GM21576 (cell line): ENCODE data around the gene SEZ6L2.
"Not testable (repeated sequence)": the region's sequence is repeated elsewhere in the genome, so short reads cannot be mapped to it uniquely, and the experiment has no call there.

Experiments
- ATAC-seq: cut with Tn5 transposase; IDR thresholded peaks from one replicate; pipeline ENCODE4 v1.9.1; 2021; ENCODE audit warnings: mild to moderate bottlenecking, moderate library complexity; ENCODE audit not compliant: unreplicated experiment

Gene SEZ6L2

DNA sequence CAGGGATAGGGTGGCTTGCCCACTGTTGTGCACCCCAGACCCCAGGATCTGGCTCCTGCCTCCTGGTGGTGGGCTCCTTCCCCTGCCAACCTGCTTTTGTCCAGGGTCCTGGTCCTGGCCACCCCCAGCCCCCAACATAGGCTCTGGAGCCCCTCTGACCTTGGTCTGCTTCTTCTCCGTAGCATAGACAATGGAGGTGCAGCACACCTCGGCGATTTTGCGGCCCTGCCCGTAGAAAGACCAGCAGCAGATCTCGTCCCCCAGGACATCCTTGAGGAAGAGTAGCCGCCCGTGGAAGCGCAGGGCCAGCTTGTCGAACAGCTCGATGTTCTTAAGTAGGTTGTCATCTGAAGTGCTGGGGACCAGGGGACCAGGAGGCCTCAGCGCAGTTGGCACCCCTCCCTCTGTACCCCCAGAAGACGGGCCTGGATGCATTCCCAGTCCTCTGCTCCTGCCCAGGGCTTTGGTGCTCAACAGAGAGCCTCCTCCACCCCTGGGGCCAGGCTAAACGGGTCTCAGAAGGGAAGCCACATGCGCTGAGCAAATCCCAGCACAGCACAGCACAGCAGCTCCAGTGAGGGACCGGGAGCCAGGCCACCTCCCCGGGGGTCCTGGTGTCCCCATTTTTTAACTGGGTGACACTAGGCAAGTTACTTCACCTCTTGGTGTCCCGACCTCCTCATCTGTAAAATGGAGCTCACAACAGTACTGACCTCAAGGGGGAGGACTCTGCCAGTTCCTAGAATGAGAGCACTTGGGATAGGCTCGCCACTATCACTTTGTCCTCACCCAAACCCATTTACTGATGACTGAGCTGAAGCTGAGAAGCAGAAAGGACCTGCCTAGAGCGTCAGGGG, 11.7 kb upstream of the SEZ6L2 start:
- no peak for ATAC-seq

DNA sequence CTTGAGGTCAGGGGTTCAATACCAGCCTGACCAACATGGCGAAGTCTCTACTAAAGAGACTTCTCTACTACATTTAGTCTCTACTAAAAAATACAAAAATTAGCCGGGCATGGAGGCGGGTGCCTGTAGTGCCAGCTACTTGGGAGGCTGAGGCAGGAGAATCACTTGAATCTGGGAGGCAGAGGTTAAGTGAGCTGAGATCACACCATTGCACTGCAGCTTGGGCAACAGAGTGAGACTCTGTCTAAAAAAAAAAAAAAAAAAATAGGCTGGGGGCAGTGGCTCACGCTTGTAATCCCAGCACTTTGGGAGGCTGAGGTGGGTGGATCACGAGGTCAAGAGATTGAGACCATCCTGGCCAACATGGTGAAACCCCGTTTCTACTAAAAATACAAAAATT, 10.5 kb upstream of the SEZ6L2 start:
- not testable (repeated sequence) for ATAC-seq

GRCh38 chr16:29909391-29909790, 10.0 kb upstream of the SEZ6L2 start:
- no peak for ATAC-seq

GRCh38 chr16:29908719-29909220, 9.4 kb upstream of the SEZ6L2 start:
- ATAC-seq, result no peak

GRCh38 chr16:29907973-29908372, 8.6 kb upstream of the SEZ6L2 start:
- no peak for ATAC-seq

GRCh38 chr16:29906520-29907244, 7.3 kb upstream of the SEZ6L2 start:
- no peak for ATAC-seq

DNA sequence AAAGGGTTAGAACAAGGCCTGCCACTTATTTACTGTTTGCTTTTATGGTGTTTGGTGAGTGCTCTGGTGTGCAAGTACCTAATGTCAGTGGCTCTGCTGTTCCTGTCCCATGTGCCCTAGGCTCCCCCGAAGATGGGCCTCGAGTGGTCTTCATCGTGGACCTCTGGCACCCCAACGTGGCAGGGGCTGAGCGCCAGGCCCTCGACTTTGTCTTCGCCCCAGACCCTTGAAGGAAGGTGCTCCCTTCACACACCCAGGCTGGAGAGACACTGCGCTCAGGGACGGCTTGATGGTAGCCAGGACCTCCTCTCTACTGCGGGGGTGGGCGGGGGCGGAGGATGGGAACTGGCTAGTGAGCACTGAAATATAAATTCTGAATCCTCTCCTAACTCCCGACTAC, 6.3 kb upstream of the SEZ6L2 start:
- ATAC-seq, result no peak

- ATAC-seq, result no peak
Observed at GRCh38 chr16:29904947-29905346, 5.6 kb upstream of the SEZ6L2 start.

DNA sequence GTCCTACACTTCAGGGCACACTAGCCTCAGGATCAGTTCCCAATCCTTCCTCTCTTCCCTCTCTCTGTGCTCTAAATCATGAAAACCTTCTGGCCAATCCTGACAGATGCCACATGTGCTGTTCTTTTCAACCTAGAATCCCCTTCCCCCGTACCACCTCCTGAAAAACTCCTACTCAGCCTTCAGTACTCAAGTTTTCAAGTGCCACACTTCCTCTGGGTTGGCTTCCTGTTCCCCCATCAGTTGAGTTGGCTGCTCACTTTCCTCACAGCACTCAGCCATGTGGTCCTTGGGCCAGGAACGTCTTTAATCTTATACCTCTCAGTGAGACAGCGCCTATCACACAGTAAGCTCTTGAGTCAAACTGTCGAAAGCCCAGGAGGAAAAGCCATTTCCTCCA, 4.2 kb upstream of the SEZ6L2 start:
- no peak for ATAC-seq

- no peak for ATAC-seq
Observed at GRCh38 chr16:29901607-29901945, 2.2 kb upstream of the SEZ6L2 start.

DNA sequence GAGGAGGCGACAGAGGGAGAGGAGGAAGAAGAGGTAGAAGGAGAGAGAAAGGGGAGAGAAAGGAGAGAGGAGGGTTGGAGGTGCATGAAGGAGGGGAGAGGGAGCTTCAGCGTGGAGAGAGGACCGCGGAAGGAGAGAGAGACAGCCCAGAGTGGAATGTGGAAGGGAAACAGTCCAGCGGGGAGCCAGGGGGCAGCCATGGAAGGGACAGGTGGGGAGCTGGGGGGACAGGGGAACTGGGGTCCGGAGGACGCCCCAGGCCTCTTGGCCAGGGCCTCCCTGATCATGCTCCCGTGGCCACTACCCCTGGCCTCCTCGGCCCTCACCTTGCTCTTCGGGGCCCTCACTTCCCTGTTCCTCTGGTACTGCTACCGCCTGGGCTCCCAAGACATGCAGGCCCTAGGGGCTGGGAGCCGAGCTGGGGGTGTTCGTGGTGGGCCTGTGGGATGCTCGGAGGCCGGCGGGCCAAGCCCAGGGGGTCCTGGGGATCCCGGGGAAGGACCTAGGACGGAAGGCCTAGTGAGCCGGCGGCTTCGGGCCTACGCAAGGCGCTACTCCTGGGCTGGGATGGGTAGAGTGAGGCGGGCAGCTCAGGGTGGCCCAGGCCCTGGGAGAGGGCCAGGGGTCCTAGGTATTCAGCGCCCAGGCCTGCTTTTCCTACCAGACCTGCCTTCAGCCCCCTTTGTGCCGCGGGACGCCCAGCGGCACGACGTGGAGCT, 1.7 kb upstream of the SEZ6L2 start:
- no peak for ATAC-seq

DNA sequence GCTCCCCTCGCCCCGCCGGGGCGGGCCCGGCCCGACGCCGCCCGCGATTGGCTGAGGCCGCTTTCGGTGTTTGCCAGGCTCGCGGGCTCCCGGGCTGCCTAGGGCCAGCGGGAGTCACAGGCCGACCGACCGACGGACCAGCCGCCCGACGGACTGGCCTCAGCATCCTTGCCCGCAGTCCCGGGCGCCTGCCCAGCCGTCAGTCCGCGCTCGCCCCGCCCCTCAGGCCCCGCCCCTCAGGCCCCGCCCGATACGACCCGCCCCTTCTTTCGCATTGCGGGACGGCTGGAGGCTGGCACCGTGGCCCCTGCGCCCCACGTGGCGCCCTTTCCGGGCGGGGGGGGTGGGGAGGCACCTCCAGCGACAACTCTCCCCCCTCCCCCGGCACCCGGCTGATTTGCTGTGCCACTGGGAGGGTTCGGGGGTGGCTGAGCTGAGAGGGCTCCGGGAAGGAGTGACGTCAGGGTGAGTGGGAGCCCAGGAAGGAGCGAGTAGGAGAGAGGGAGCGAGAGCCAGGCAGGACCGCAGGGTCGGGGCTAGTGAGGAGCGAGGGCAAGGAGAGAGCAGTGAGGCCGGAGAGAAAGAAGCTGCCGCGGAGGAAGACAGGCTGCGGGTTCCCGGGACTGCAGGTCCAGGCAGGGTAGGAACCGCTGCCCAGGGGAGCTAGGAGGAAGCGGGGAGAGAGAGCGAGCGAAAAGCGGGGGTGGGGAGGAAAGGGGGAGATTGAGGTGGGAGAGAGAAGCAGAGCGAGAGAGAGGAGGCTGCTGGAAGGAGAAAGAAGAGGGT, 945 bp upstream of the SEZ6L2 start, which contains the start of gene ASPHD1:
Gene ASPHD1, plus strand, starts transcription at position 387 of the 786 bp plus-strand sequence. CDS start 484 bp downstream, outside the sequence.
- peak; percentile 52 for ATAC-seq

DNA sequence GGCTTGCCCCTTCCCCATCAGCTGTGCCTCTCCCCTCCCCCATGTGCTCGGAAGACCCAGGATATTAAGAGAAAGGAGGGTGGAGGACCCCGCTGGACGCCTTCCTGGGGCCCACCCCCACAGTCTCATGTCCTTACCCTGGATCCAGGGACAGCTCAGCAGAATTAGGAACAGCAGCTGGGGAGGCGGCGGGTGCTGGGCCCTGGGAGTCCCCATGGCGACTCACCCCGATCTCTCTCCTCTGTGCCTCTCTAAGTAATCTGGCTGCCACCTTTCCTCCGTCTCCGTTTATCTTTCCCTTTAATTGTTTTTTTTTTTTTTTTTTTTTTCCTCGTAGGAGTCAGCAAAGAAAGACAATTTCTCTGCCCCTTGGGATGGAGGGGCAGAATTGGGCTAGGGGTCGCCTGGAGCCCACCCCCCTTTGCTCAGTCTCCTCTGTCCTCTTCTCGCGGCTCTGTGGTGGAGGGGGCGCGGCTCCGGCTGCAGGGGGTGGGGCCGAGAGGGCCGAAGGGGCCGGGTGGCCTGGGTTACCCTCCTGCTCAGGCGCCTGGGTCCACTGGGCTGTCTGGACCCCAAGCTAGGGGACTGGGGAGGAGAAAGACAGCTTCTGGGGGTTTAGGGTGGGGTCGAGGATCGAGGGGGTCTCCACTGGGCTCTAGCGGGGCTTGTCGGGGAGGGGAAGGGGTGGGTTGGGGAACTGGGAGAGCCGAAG, 390 bp downstream of the SEZ6L2 start:
- ATAC-seq, result no peak

- no peak for ATAC-seq
Observed at GRCh38 chr16:29898135-29898803, 1.1 kb downstream of the SEZ6L2 start.

DNA sequence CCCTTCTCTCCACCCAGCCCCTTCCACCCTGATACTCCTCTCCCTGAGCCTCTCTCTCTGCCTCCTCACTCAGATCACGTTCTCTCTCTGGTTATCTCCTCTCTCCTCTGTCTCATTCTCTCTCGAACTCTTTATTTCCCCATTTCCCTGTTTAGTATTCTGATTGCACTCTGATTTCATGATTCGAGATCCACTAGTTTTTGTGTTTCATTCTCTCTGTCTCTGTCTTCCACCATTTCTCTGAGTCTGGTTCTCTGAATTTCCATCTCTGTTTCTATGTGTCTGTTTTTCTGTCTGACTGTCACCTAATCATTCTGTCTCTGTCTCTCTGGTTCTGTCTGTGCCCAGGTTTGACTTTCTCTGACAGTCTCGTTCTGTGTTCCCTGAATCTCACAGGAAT, 2.0 kb downstream of the SEZ6L2 start:
- no peak for ATAC-seq

DNA sequence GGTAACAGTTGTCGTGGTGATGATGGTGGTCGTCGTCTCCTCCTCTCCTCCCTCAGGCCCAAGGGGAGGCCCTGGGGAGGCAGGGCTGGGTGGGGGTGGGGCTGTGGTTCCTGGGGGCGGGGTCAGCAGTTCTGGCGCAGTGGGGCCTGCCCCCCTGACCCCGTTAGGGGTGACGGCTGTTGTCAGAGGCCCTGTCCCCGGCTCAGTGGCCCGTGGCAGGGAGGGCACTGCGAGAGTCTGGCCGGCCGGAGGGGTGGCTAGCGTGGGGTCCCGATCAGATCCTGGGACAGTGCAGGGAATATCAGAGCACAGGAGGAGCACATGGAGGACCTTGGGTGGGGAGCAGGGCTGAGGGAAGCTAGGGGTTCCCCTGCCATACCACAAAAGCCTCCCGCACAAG, 2.5 kb downstream of the SEZ6L2 start:
- ATAC-seq, result no peak

GRCh38 chr16:29894352-29894751, 5.0 kb downstream of the SEZ6L2 start:
- ATAC-seq, result no peak

DNA sequence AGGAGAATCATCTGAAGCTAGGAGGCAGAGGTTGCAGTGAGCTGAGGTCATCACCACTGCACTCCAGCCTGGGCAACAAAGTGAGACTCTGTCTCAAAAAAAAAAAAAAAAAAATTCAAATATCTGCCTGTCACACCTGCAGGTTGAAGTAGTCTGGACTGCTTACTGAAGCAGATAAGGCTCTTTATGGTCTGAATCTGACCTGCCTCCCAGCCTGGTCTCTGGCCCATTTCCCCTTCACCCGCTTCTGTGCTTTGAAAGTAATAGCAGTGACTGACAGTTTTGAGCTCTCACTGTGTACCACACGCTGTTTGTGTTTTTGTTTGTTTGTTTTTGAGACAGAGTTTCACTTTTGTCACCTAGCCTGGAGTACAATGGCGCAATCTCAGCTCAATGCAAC, 5.8 kb downstream of the SEZ6L2 start:
- no peak for ATAC-seq

DNA sequence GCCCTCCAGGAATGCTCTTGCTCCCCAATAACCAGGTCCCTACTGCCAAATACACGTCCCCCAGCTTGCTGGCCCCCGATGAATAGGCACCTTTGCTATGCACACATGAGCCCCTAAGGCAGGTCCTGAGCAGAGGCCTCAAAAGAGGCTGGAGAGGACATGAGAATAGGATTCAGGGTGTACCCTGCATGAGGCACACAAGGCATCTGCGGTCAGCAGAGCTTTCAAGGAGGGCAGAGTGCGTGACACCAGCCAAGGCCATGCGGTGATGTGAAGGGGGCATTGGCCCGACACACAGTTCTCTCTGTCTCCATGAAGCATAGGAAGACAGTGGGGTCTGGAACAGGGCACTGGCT, 6.9 kb downstream of the SEZ6L2 start:
- ATAC-seq, result no peak
